Tibial nerve (tissue), 4 donors: ENCODE measurements around the gene ADCY3.

Experiments used
- CTCF ChIP-seq, 5 experiments: fragments of 200-600 bp in 3 of 5; fragments of 450-650 bp in 2 of 5; sonication (generic) in 3 of 5; IDR thresholded peaks; one replicate each; pipeline ENCODE4 v1.5.1; 2016 to 2019; ENCODE audit warnings: antibody characterized with exemption in 5 of 5, mild to moderate bottlenecking in 3 of 5, moderate library complexity in 2 of 5
- EP300 ChIP-seq, 2 donors: sonication (generic); formaldehyde crosslinking; IDR thresholded peaks; one replicate each; pipeline ENCODE4 v1.6.1; 2017; ENCODE audit warnings: antibody characterized with exemption in 2 of 2, mild to moderate bottlenecking in 1 of 2
- POLR2A ChIP-seq, 2 donors: fragments of 450-650 bp; IDR thresholded peaks; one replicate each; pipeline ENCODE4 v1.6.1; 2017; ENCODE audit warnings: antibody characterized with exemption in 2 of 2, mild to moderate bottlenecking in 2 of 2, moderate library complexity in 2 of 2

GRCh38 chr2:24787532-24787931 is 132.5 kb downstream of the ADCY3 start:
- no peak for TF ChIP-seq EP300 (IDR thresholded peaks at IDR 0.05)
- TF ChIP-seq CTCF (IDR thresholded peaks at IDR 0.05): no peak
- no peak for TF ChIP-seq POLR2A (IDR thresholded peaks at IDR 0.05)
